GM18520 (cell line): Measurements from ENCODE around the gene COBL.

Source experiments
- ATAC-seq: cut with Tn5 transposase; IDR thresholded peaks from one replicate; pipeline ENCODE4 v1.9.1; 2021; ENCODE audit not compliant: unreplicated experiment

Gene COBL

GRCh38 chr7:51328351-51328801 is 11.8 kb upstream of the COBL start:
- no peak for ATAC-seq

GRCh38 chr7:51327287-51327717 is 10.7 kb upstream of the COBL start:
- ATAC-seq = no peak

- ATAC-seq = no peak
These were observed 10.2 kb upstream of the COBL start for GRCh38 chr7:51326656-51327286.

GRCh38 chr7:51325908-51326307 is 9.3 kb upstream of the COBL start:
- no peak for ATAC-seq

GRCh38 chr7:51325261-51325676 is 8.7 kb upstream of the COBL start:
- ATAC-seq = no peak

GRCh38 chr7:51324206-51324898 is 7.7 kb upstream of the COBL start:
- ATAC-seq = no peak

- ATAC-seq = no peak
These were observed 5.4 kb upstream of the COBL start for GRCh38 chr7:51321961-51322515.

- ATAC-seq = no peak
These were observed 2.4 kb upstream of the COBL start for GRCh38 chr7:51318886-51319579.

GRCh38 chr7:51318001-51318400 is 1.4 kb upstream of the COBL start:
- no peak for ATAC-seq

- ATAC-seq = no peak
These were observed 937 bp upstream of the COBL start for GRCh38 chr7:51317582-51317910.

GRCh38 chr7:51316262-51316665 is 345 bp downstream of the COBL start:
- ATAC-seq = no peak

GRCh38 chr7:51315393-51316261 is 982 bp downstream of the COBL start:
- no peak for ATAC-seq

- ATAC-seq = no peak
These were observed 1.9 kb downstream of the COBL start for GRCh38 chr7:51314726-51315125.

- ATAC-seq = no peak
These were observed 2.7 kb downstream of the COBL start for GRCh38 chr7:51313738-51314425.

- ATAC-seq = no peak
These were observed 3.5 kb downstream of the COBL start for GRCh38 chr7:51312951-51313737.

- ATAC-seq = no peak
These were observed 5.4 kb downstream of the COBL start for GRCh38 chr7:51311166-51311565.

GRCh38 chr7:51310131-51310583 is 6.5 kb downstream of the COBL start:
- ATAC-seq = no peak

- no peak for ATAC-seq
These were observed 7.1 kb downstream of the COBL start for GRCh38 chr7:51309361-51310130.

GRCh38 chr7:51308696-51309095 is 7.9 kb downstream of the COBL start:
- ATAC-seq = no peak
